Fibroblast of pulmonary artery (primary cell): ENCODE measurements around the gene NEK9.

ENCODE experiments used
- DNase-seq: peaks from one replicate; pipeline ENCODE4 v3.0.0-alpha.2; 2010; ENCODE audit warnings: low read depth
- H3K4me3 ChIP-seq: replicated peaks from 2 replicates; pipeline ENCODE4 v1.5.1; 2011; ENCODE audit warnings: low read depth, mild to moderate bottlenecking, control low read depth, low read length, moderate library complexity
- CTCF ChIP-seq: IDR thresholded peaks from 2 replicates; pipeline ENCODE4 v1.5.1; 2011; ENCODE audit warnings: mild to moderate bottlenecking, control low read depth, low read length, inconsistent platforms; ENCODE audit errors: missing control alignments

NEK9 gene

GRCh38 chr14:75088153-75088552 lies 38.7 kb downstream of the NEK9 start:
- DNase-seq = no peak
- no peak for TF ChIP-seq CTCF

GRCh38 chr14:75084513-75084912 lies 42.3 kb downstream of the NEK9 start:
- TF ChIP-seq CTCF = no peak
- peak; percentile 4 for DNase-seq
- no peak overlapping the region for H3K4me3 ChIP-seq

More at GRCh38 chr14:75088153-75088552, 38.7 kb downstream of the NEK9 start:
- no peak overlapping the region for H3K4me3 ChIP-seq

GRCh38 chr14:75083271-75083670 lies 43.6 kb downstream of the NEK9 start:
- no peak overlapping the region for H3K4me3 ChIP-seq
- TF ChIP-seq CTCF = no peak
- no peak for DNase-seq

GRCh38 chr14:75081660-75082229 lies 45.1 kb downstream of the NEK9 start:
- H3K4me3 ChIP-seq = no peak overlapping the region
- DNase-seq = no peak
- TF ChIP-seq CTCF = no peak

- no peak overlapping the region for H3K4me3 ChIP-seq
- no peak for TF ChIP-seq CTCF
- DNase-seq = no peak
These were observed 47.3 kb downstream of the NEK9 start for GRCh38 chr14:75079521-75079920.

- no peak for DNase-seq
- no peak for TF ChIP-seq CTCF
These were observed 49.1 kb downstream of the NEK9 start for GRCh38 chr14:75077794-75078193.

GRCh38 chr14:75070383-75070782 lies 56.5 kb downstream of the NEK9 start:
- no peak for DNase-seq
- no peak for TF ChIP-seq CTCF

More at GRCh38 chr14:75077794-75078193, 49.1 kb downstream of the NEK9 start:
- H3K4me3 ChIP-seq = no peak overlapping the region

More at GRCh38 chr14:75070383-75070782, 56.5 kb downstream of the NEK9 start:
- no peak overlapping the region for H3K4me3 ChIP-seq
